AG04450 (cell line): ENCODE results near the gene STRIP2. TPM values are rescaled to one million over a fixed set of nuclear protein-coding genes. Genes with fewer than 3 reads are reported as not detected.

ENCODE experiments used
- CTCF ChIA-PET: fragments of 300-600, 350-600 bp; formaldehyde crosslinking; extraction: SDS; loops from one replicate; lab custom pipeline; 2022; ENCODE audit warnings: antibody characterized with exemption, inconsistent platforms; lab: Charles Lee
- POLR2A ChIA-PET: fragments of 350-600 bp; formaldehyde crosslinking; extraction: SDS; loops from one replicate; lab custom pipeline; 2021; ENCODE audit warnings: antibody characterized with exemption, inconsistent platforms; lab: Yijun Ruan, JAX
- DNase-seq: peaks from one replicate; pipeline ENCODE4 v3.0.0-alpha.2; 2011; ENCODE audit warnings: low read depth, low spot score
- H3K27ac ChIP-seq: one replicate; pipeline ENCODE4 v1.5.1; 2012; ENCODE audit warnings: low read depth, low read length, control low read depth
- H3K27me3 ChIP-seq: one replicate; pipeline ENCODE4 v1.6.0; 2012; ENCODE audit warnings: low read length; ENCODE audit not compliant: control insufficient read depth, insufficient read depth
- H3K4me3 ChIP-seq: 2 replicates; pipeline ENCODE4 v1.5.1; 2011; ENCODE audit warnings: mild to moderate bottlenecking, low read depth, low read length, control low read depth
- H3K9me3 ChIP-seq: 2 replicates; pipeline ENCODE4 v1.5.1; 2012; ENCODE audit warnings: low read length; ENCODE audit not compliant: control insufficient read depth, insufficient read depth
- polyA plus RNA-seq: library from polyadenylated mRNA; depleted of rRNA; stranded (reverse); fragments of >200 nt; gene quantifications from 2 replicates; pipeline ENCODE4 v1.2.3, GENCODE V29; 2011
- TF ChIP-seq, protein P1 (sequence below): IDR thresholded peaks from 2 replicates; pipeline ENCODE4 v1.5.1; 2011; ENCODE audit warnings: low read depth, low read length, control low read depth, inconsistent platforms

Gene STRIP2
- polyA plus RNA-seq, 1 experiment = 1.7 TPM

DNA sequence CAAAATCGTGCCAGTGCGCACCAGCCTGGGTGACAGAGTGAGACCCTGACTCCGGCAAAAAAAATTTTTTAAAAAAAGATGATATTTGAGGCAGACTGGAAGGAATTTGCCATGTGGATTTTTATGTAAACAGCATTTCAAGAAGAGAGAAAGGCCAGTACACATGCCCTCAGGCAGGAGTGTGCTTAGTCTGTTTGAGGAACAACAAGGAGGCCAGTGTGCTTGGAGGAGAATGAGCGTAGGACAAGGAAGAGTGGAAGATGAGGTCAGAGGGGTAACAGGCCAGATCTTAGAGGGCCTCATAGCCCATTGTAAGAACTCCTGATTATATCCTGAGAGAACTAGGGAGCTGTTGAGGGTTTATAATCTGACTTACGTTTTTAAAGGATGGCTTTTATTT, 17.2 kb upstream of the STRIP2 start:
- H3K9me3 ChIP-seq = peaks cover 4% of the 10 kb centered on the region
- CTCF ChIA-PET = no interaction called here
- POLR2A ChIA-PET = no interaction called here
- no peak overlapping the region for H3K4me3 ChIP-seq
- H3K27ac ChIP-seq = no peak overlapping the region
- H3K27me3 ChIP-seq = no peaks in the 10 kb centered on the region
- TF ChIP-seq, protein P1, sequence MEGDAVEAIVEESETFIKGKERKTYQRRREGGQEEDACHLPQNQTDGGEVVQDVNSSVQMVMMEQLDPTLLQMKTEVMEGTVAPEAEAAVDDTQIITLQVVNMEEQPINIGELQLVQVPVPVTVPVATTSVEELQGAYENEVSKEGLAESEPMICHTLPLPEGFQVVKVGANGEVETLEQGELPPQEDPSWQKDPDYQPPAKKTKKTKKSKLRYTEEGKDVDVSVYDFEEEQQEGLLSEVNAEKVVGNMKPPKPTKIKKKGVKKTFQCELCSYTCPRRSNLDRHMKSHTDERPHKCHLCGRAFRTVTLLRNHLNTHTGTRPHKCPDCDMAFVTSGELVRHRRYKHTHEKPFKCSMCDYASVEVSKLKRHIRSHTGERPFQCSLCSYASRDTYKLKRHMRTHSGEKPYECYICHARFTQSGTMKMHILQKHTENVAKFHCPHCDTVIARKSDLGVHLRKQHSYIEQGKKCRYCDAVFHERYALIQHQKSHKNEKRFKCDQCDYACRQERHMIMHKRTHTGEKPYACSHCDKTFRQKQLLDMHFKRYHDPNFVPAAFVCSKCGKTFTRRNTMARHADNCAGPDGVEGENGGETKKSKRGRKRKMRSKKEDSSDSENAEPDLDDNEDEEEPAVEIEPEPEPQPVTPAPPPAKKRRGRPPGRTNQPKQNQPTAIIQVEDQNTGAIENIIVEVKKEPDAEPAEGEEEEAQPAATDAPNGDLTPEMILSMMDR = no peak
- DNase-seq = no peak

DNA sequence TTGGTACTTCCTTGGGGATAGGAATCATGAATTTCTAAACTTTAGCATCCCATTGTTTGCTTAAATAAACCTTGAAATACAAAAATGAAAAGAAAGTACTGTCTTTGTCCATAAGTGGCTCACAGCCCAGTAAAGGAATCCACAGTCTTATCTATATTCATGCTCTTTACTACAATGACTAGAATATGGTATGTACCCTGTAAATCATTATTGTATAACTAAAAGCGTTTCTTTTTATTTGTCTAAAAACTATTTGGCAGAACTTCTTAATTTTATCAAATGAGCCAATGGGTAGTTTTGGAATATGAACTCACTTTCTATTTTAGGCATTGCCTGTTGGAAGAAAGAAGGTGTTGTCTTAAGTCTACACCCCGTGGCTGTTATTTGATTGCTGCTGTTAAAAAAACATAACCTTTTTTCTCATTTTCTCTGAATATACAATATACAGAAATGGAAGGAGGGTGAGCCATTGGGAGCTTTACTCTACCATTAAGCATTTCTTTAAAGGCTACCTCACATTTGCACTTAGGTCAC, 12.4 kb upstream of the STRIP2 start:
- no peak overlapping the region for H3K4me3 ChIP-seq
- POLR2A ChIA-PET = no interaction called here
- DNase-seq = no peak
- H3K27me3 ChIP-seq = no peaks in the 10 kb centered on the region
- CTCF ChIA-PET = interaction anchor here (0.8 to 1.5 kb wide), 2 partner anchors 44 to 54 kb away, joined by 3 to 5 read pairs; no protein-coding TSS in a partner anchor
- TF ChIP-seq, protein P1 = no peak
- H3K9me3 ChIP-seq = no peaks in the 10 kb centered on the region
- H3K27ac ChIP-seq = no peak overlapping the region

DNA sequence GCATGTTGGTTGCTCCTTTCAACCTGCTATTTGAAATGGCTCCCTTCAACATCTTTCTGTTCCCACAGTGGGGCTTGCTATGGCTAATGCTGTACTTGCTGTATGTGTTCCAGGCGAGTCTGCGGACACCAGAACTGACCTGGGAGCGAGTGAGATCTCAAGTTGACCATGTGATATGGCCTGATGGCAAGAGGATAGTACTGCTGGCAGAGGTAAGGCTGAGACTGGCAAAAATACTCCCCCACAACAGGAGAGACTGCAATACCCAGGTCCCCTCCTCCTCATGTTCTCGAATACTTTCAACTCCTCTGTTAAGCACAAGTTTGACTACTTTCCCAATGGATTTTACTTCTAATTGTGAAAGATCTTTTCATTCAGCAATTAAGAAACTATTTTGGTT, 11.5 kb upstream of the STRIP2 start:
- H3K4me3 ChIP-seq = no peak overlapping the region
- ChIA-PET CTCF (no interaction called here), POLR2A (no interaction called here)
- no peak for DNase-seq
- H3K27ac ChIP-seq = no peak overlapping the region
- TF ChIP-seq, protein P1 = no peak
- H3K27me3 ChIP-seq = no peaks in the 10 kb centered on the region
- H3K9me3 ChIP-seq = no peaks in the 10 kb centered on the region

DNA sequence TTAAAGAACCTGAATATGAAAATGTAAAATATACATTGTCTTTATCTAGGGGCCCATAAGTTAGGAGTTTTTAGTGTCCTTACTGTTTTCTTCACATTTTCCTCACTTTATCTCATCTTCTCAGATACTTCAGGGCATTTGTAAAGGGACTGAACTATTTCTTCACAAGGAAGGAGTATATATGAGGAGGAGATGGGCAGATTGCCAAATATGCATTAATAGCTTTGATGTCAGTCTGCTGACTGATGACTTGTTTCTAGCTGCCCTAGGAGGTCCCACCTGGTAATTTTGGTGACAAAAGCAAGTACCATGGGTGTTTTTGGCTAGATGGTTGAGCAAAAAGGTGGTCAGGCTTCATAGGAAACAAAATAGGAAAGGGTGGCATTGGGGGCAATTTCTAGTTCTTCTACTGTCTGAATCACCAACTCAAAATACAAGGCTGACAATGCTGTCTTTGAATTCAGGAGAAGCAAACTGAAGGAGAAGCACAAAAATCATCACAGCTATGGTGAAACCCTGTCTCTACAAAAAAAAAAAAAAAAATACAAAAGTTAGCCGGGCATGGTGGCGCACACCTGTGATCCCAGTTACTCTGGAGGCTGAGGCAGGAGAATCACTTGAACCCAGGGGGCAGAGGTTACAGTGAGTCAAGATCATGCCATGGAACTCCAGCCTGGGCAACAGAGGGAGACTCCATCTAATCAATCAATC, 10.4 kb upstream of the STRIP2 start:
- ChIA-PET POLR2A (no interaction called here), CTCF (interaction anchor here (1.7 kb wide), 1 partner anchor 56 kb away, joined by 7 read pairs; no protein-coding TSS in a partner anchor)
- Histone ChIP-seq H3K9me3 (no peaks in the 10 kb centered on the region), H3K27ac (no peak overlapping the region), H3K27me3 (no peaks in the 10 kb centered on the region), H3K4me3 (no peak overlapping the region)
- DNase-seq = no peak
- TF ChIP-seq, protein P1 = no peak

DNA sequence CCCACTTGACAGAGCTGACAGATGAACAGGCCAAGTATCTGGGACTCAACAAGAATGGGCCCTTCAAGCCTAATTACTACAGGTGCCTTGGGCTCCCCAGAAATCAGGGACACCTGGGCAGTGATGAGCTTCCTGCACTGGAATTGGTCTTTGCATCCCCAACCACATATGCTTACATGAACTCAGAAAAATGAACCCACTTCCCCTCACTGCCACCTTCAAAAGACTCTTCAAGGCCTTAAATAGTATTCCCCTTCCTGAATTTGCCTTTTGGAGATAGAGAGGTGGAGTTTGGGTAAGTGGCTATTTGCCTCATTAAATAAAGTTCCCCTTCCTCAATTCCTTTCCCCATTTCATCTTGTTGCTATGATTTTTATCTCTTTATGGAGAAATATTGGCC, 7.8 kb upstream of the STRIP2 start:
- DNase-seq = no peak
- ChIA-PET CTCF (interaction anchor here (1.4 kb wide), 1 partner anchor 82 kb away, joined by 3 read pairs; no protein-coding TSS in a partner anchor), POLR2A (no interaction called here)
- TF ChIP-seq, protein P1 = no peak
- Histone ChIP-seq H3K4me3 (no peak overlapping the region), H3K27ac (no peak overlapping the region), H3K9me3 (no peaks in the 10 kb centered on the region), H3K27me3 (no peaks in the 10 kb centered on the region)
